ENCODE data around the gene UBE2F.

DNA sequence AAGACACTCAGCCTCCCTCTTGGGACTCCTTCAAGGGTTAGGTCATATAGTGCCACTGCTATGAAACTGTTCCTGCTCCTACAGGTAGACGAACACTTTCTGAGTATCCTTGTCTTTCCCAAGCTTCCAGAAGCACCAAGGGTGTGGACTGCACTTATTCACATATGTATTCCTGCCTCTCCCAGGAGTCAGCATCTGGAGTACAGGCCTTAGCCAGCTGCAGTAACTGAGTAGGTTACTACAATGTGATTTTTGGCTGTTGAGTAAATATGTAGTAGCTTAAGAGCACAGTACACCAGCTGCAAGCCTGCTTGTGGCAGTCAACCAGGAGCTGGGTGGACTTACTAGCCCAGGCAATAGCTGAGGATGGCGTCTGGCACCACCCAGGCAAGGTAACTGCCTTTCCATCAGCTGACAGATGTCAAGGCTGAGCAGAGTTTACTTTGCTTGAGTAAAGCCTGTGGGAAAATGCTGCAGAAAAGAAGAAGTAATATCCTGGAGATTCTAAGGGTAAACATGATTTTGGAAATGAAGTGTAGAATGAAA is 80.0 kb downstream of the UBE2F start:
- TF ChIP-seq, protein P1, sequence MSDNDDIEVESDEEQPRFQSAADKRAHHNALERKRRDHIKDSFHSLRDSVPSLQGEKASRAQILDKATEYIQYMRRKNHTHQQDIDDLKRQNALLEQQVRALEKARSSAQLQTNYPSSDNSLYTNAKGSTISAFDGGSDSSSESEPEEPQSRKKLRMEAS (IDR thresholded peaks at IDR 0.05; ENCODE audit: low read depth), result no peak
- TF ChIP-seq, protein P2, sequence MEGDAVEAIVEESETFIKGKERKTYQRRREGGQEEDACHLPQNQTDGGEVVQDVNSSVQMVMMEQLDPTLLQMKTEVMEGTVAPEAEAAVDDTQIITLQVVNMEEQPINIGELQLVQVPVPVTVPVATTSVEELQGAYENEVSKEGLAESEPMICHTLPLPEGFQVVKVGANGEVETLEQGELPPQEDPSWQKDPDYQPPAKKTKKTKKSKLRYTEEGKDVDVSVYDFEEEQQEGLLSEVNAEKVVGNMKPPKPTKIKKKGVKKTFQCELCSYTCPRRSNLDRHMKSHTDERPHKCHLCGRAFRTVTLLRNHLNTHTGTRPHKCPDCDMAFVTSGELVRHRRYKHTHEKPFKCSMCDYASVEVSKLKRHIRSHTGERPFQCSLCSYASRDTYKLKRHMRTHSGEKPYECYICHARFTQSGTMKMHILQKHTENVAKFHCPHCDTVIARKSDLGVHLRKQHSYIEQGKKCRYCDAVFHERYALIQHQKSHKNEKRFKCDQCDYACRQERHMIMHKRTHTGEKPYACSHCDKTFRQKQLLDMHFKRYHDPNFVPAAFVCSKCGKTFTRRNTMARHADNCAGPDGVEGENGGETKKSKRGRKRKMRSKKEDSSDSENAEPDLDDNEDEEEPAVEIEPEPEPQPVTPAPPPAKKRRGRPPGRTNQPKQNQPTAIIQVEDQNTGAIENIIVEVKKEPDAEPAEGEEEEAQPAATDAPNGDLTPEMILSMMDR (IDR thresholded peaks at IDR 0.05), result no peak
- TF ChIP-seq JUND (IDR thresholded peaks at IDR 0.05), result no peak
- no peak for TF ChIP-seq PBX3 (IDR thresholded peaks at IDR 0.05)
- TF ChIP-seq EP300 (IDR thresholded peaks at IDR 0.05; ENCODE audit: borderline replicate concordance in 1 of 2, low read depth in 1 of 2, low read length in 1 of 2), result no peak
